PC-3 (cell line): ENCODE data around the gene KRT81. TPM values are rescaled to one million over a fixed set of nuclear protein-coding genes. Genes with fewer than 3 reads are reported as not detected.

ENCODE experiments used
- ATAC-seq: fragments of 200-7000 bp; cut with Tn5 transposase; 2 replicates; pipeline ENCODE4 v1.9.1; 2020; ENCODE audit warnings: mild to moderate bottlenecking, moderate library complexity
- BruUV-seq: library from RNA; stranded (reverse); fragments of 400-500 nt; replicated peaks from 2 replicates; lab custom pipeline; 2021; lab: Mats Ljungman, UMichigan
- CTCF ChIA-PET: fragments of 300-600 bp; sonication (Branson Sonifier 250); formaldehyde crosslinking; loops from one replicate; lab custom pipeline; 2022; ENCODE audit warnings: antibody characterized with exemption; lab: Charles Lee
- POLR2A ChIA-PET: fragments of 300-600 bp; sonication (Branson Sonifier 250); formaldehyde crosslinking; loops from one replicate; lab custom pipeline; 2022; ENCODE audit warnings: antibody characterized with exemption; ENCODE audit not compliant: unreplicated experiment; lab: Charles Lee
- DNase-seq: peaks from one replicate; pipeline ENCODE4 v3.0.0-alpha.2; 2015
- H2AFZ ChIP-seq: fragments of 300-600 bp; sonication (generic); 2 replicates; pipeline ENCODE4 v1.6.0; 2016; ENCODE audit warnings: antibody characterized with exemption, low read length
- H3F3A ChIP-seq: fragments of 300-600 bp; sonication (generic); one replicate; pipeline ENCODE4 v1.6.0; 2017; ENCODE audit warnings: antibody characterized with exemption, low read length, control low read depth, mild to moderate bottlenecking; ENCODE audit not compliant: unreplicated experiment
- H3K27ac ChIP-seq: fragments of 300-600 bp; sonication (generic); 2 replicates; pipeline ENCODE4 v1.5.1; 2016; ENCODE audit warnings: mild to moderate bottlenecking, low read length
- H3K27me3 ChIP-seq: fragments of 300-600 bp; sonication (generic); 2 replicates; pipeline ENCODE4 v1.6.1; 2016; ENCODE audit warnings: low read length, mixed read lengths
- H3K36me3 ChIP-seq: fragments of 300-600 bp; sonication (generic); 2 replicates; pipeline ENCODE4 v1.6.1; 2016; ENCODE audit warnings: low read depth, mixed run types, low read length, mixed read lengths
- H3K4me1 ChIP-seq: fragments of 300-600 bp; sonication (generic); 2 replicates; pipeline ENCODE4 v1.5.1; 2016; ENCODE audit warnings: low read length; ENCODE audit not compliant: insufficient read depth
- H3K4me2 ChIP-seq: fragments of 300-600 bp; sonication (generic); 2 replicates; pipeline ENCODE4 v1.6.0; 2016; ENCODE audit warnings: low read length
- H3K4me3 ChIP-seq: fragments of 300-600 bp; sonication (generic); 2 replicates; pipeline ENCODE4 v1.5.1; 2016; ENCODE audit warnings: mild to moderate bottlenecking, low read length, mixed read lengths
- H3K79me2 ChIP-seq: fragments of 300-600 bp; sonication (generic); 2 replicates; pipeline ENCODE4 v1.6.1; 2017; ENCODE audit warnings: low read length, mixed read lengths
- H3K9ac ChIP-seq: fragments of 300-600 bp; sonication (generic); 2 replicates; pipeline ENCODE4 v1.6.0; 2016; ENCODE audit warnings: mild to moderate bottlenecking, low read length
- H3K9me2 ChIP-seq: fragments of 300-600 bp; sonication (generic); replicated peaks from 2 replicates; pipeline ENCODE4 v1.6.1; 2016; ENCODE audit warnings: mixed run types, low read length, mixed read lengths
- H3K9me3 ChIP-seq: fragments of 300-600 bp; sonication (generic); 2 replicates; pipeline ENCODE4 v1.6.1; 2016; ENCODE audit warnings: low read length, mixed read lengths
- H4K20me1 ChIP-seq: fragments of 300-600 bp; sonication (generic); 2 replicates; pipeline ENCODE4 v1.6.1; 2016; ENCODE audit warnings: low read length, mixed read lengths
- EZH2 ChIP-seq: fragments of 300-600 bp; sonication (generic); IDR thresholded peaks from one replicate; pipeline ENCODE4 v1.6.1; 2017; ENCODE audit warnings: antibody characterized with exemption, mild to moderate bottlenecking, low read length; ENCODE audit not compliant: unreplicated experiment
- EZH2phosphoT487 ChIP-seq: fragments of 300-600 bp; sonication (generic); IDR thresholded peaks from 2 replicates; pipeline ENCODE4 v1.6.1; 2018; ENCODE audit warnings: mild to moderate bottlenecking, antibody characterized with exemption, low read length, borderline replicate concordance
- intact Hi-C: fragments of 100-400 bp; cut with micrococcal nuclease; formaldehyde crosslinking; loops from 2 replicates; pipeline ENCODE4 v1.9.0; 2023
- total RNA-seq: library from RNA; depleted of rRNA; stranded (reverse); fragments of >200 nt; gene quantifications from 2 replicates; pipeline ENCODE4 v1.2.3, GENCODE V29; 2014; rRNA removed
- TF ChIP-seq, protein P1 (sequence below): fragments of 300-600 bp; sonication (generic); conservative IDR thresholded peaks from 2 replicates; pipeline ENCODE4 v1.5.1; 2017; ENCODE audit warnings: antibody characterized with exemption, low read depth, mild to moderate bottlenecking, low read length

Gene KRT81
- total RNA-seq, 1 experiment from 2014 or later = 1,688 TPM

DNA sequence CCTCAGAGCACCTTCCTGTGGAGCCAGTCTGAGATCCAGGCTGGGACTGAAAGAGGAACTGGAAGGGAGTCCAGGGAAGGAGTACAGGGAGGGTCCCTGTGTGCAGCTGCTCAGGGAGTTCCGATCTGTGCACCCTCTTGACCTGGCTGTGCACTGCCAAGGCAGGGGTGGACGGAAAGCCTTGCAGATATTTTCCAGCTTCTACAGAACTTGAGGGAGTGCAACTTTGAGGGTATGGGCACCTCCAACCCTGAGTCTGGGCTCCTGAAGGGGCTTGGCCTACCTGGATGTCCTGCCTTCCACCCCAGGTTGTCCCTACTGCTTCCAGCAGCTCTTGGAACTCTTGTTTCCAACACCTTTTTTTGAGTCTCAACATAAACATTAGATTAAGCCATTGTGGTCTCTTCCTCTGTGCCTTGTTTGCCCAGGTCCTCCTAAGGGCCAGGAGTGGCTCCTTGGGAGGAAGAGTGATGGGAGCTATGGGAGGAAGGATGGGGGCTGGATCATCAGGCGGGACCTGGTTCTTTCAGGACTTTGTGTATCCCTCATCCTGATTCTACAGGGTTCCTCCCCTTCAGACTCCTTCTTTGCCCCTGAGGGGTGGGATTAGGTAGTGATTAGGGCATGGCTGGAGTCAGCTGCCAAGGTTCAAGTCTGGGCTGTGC lies 54.8 kb downstream of the KRT81 start:
- H3K4me2 ChIP-seq = peak overlapping the region; percentile 99
- H2AFZ ChIP-seq = no peak overlapping the region
- CTCF ChIA-PET = interaction anchor here (0.8 to 2.2 kb wide), 3 partner anchors 42 to 93 kb away, joined by 3 to 8 read pairs (median 3); no protein-coding TSS in a partner anchor
- H3K9me2 ChIP-seq = no peaks in the 10 kb centered on the region
- peaks cover 68% of the 10 kb centered on the region for H3K36me3 ChIP-seq
- peaks cover 36% of the 10 kb centered on the region for H4K20me1 ChIP-seq
- POLR2A ChIA-PET = interaction anchor here (0.6 to 1.5 kb wide), 5 partner anchors 50 to 135 kb away, joined by 3 to 5 read pairs (median 4); no protein-coding TSS in a partner anchor
- no peaks in the 10 kb centered on the region for H3K9me3 ChIP-seq
- no peak for TF ChIP-seq EZH2phosphoT487
- TF ChIP-seq EZH2 = no peak
- TF ChIP-seq, protein P1, sequence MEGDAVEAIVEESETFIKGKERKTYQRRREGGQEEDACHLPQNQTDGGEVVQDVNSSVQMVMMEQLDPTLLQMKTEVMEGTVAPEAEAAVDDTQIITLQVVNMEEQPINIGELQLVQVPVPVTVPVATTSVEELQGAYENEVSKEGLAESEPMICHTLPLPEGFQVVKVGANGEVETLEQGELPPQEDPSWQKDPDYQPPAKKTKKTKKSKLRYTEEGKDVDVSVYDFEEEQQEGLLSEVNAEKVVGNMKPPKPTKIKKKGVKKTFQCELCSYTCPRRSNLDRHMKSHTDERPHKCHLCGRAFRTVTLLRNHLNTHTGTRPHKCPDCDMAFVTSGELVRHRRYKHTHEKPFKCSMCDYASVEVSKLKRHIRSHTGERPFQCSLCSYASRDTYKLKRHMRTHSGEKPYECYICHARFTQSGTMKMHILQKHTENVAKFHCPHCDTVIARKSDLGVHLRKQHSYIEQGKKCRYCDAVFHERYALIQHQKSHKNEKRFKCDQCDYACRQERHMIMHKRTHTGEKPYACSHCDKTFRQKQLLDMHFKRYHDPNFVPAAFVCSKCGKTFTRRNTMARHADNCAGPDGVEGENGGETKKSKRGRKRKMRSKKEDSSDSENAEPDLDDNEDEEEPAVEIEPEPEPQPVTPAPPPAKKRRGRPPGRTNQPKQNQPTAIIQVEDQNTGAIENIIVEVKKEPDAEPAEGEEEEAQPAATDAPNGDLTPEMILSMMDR = no peak
- H3K27me3 ChIP-seq = no peaks in the 10 kb centered on the region
- H3K4me1 ChIP-seq = peaks cover 78% of the 10 kb centered on the region
- peak overlapping the region; percentile 49 for H3K4me3 ChIP-seq
- DNase-seq = no peak
- intact Hi-C loops = no loop called here
- ATAC-seq = no peak
- peaks cover 67% of the 10 kb centered on the region for H3K79me2 ChIP-seq
- no TSS peak for BruUV-seq
- peak overlapping the region; percentile 13; the same call in 1 of the 2 replicates for H3K9ac ChIP-seq
- peaks cover 30% of the 10 kb centered on the region for H3F3A ChIP-seq
- peak overlapping the region; percentile 91 for H3K27ac ChIP-seq

Other genes with a start within 250 kb of the KRT81 start
- gene NR4A1, start 240.1 kb downstream of the KRT81 start, total RNA-seq = 90.7 and 110 TPM in 2 replicates
- gene ATG101, start 221.6 kb downstream of the KRT81 start, total RNA-seq = 110 and 167 TPM in 2 replicates
- not detected in 2 replicates for gene SMIM41, start 211.8 kb downstream of the KRT81 start, total RNA-seq
- 19.8 and 30.1 TPM in 2 replicates for gene KRT80, start 99.5 kb downstream of the KRT81 start, total RNA-seq
- 2,144 and 2,979 TPM in 2 replicates for gene KRT7, start 58.3 kb downstream of the KRT81 start, total RNA-seq
- gene KRT86, start 16.9 kb downstream of the KRT81 start, total RNA-seq = 0.98 and 1.2 TPM in 2 replicates
- gene KRT83, start 29.9 kb upstream of the KRT81 start, total RNA-seq = 0.33 and 1.1 TPM in 2 replicates
- gene KRT85, start 75.9 kb upstream of the KRT81 start, total RNA-seq = not detected in 2 replicates
- gene KRT84, start 94.1 kb upstream of the KRT81 start, total RNA-seq = 0.15 TPM in 1 of 2 replicates, not detected in the other
- 0.29 TPM in 1 of 2 replicates, not detected in the other for gene KRT82, start 114.8 kb upstream of the KRT81 start, total RNA-seq
- gene KRT75, start 142.8 kb upstream of the KRT81 start, total RNA-seq = 32.8 and 38.5 TPM in 2 replicates
- 7.7 and 8.5 TPM in 2 replicates for gene KRT6B, start 160.6 kb upstream of the KRT81 start, total RNA-seq
- not detected in 2 replicates for gene KRT6C, start 182.3 kb upstream of the KRT81 start, total RNA-seq
- gene KRT6A, start 201.7 kb upstream of the KRT81 start, total RNA-seq = 46.3 and 61.2 TPM in 2 replicates
- gene KRT5, start 228.9 kb upstream of the KRT81 start, total RNA-seq = not detected in 2 replicates